ENCODE results near the gene MCC. TPM values are rescaled to one million over a fixed set of nuclear protein-coding genes. Genes with fewer than 3 reads are reported as not detected.
"Not testable (repeated sequence)": the region's sequence is repeated elsewhere in the genome, so short reads cannot be mapped to it uniquely, and the experiment has no call there.

The MCC gene
- total RNA-seq, 5 donors from 2014 or later (not counting 1 experiment from before 2014, with no cell fraction given), result 2.6 to 8.3 (median 6.3) TPM

- no peaks in the 10 kb centered on the region for H3K27me3 Mint-ChIP-seq
- H3K27ac ChIP-seq (ENCODE audit: low read length), result no peak overlapping the region
- H3K4me3 Mint-ChIP-seq, result no peak overlapping the region
- no peak overlapping the region for H3K4me3 ChIP-seq (ENCODE audit: control insufficient read depth in 1 of 2, extremely low read depth in 1 of 2, low read length in 1 of 2)
- ATAC-seq (replicated peaks in 1 of 4) (no peak), DNase-seq (no peak)
- H3K9me3 ChIP-seq, result no peaks in the 10 kb centered on the region
- no peaks in the 10 kb centered on the region for H3K4me1 Mint-ChIP-seq
- ChIA-PET CTCF (interaction anchor here in 1 of 2 donors (0.6 kb wide), 1 partner anchor 86 kb away, joined by 3 read pairs; no protein-coding TSS in a partner anchor), POLR2A (no interaction called here)
- 91% methylated on average over 5 of the region's 5 CpGs for WGBS (ENCODE audit: insufficient coverage)
- H3K36me3 Mint-ChIP-seq, result peaks cover 48% of the 10 kb centered on the region
- no peaks in the 10 kb centered on the region for H3K27me3 ChIP-seq (replicated peaks in 1 of 2; ENCODE audit: control insufficient read depth in 2 of 2, extremely low read depth in 1 of 2, insufficient read depth in 2 of 2, low read length in 1 of 2)
- H3K9me3 Mint-ChIP-seq, result peaks cover 0 to 6% (median 6%) of the 10 kb centered on the region in 3 donors
- H3K36me3 ChIP-seq (ENCODE audit: control insufficient read depth in 2 of 2, extremely low read depth in 1 of 2, insufficient read depth in 1 of 2, low read length in 1 of 2), result no peaks in the 10 kb centered on the region
- H3K27ac Mint-ChIP-seq, result no peak overlapping the region
- H3K4me1 ChIP-seq (ENCODE audit: control insufficient read depth in 1 of 2, extremely low read depth in 1 of 2, insufficient read depth in 2 of 2, low read length in 2 of 2), result no peaks in the 10 kb centered on the region
These were observed 406.2 kb downstream of the MCC start for GRCh38 chr5:113081881-113082546.

GRCh38 chr5:113081091-113081839 lies 407.0 kb downstream of the MCC start:
- Histone ChIP-seq H3K36me3 (ENCODE audit: control insufficient read depth in 2 of 2, extremely low read depth in 1 of 2, insufficient read depth in 1 of 2, low read length in 1 of 2) (no peaks in the 10 kb centered on the region), H3K4me3 (ENCODE audit: control insufficient read depth in 1 of 2, extremely low read depth in 1 of 2, low read length in 1 of 2) (no peak overlapping the region), H3K9me3 (no peaks in the 10 kb centered on the region), H3K4me1 (ENCODE audit: control insufficient read depth in 1 of 2, extremely low read depth in 1 of 2, insufficient read depth in 2 of 2, low read length in 2 of 2) (no peaks in the 10 kb centered on the region), H3K27me3 (replicated peaks in 1 of 2; ENCODE audit: control insufficient read depth in 2 of 2, extremely low read depth in 1 of 2, insufficient read depth in 2 of 2, low read length in 1 of 2) (no peaks in the 10 kb centered on the region), H3K27ac (ENCODE audit: low read length) (no peak overlapping the region)
- H3K27me3 Mint-ChIP-seq, result no peaks in the 10 kb centered on the region
- H3K4me3 Mint-ChIP-seq, result no peak overlapping the region
- H3K36me3 Mint-ChIP-seq, result peaks cover 55% of the 10 kb centered on the region
- ChIA-PET CTCF (interaction anchor here (0.6 to 0.7 kb wide), 3 partner anchors 8 to 280 kb away, joined by 3 to 8 read pairs (median 5); no protein-coding TSS in a partner anchor), POLR2A (interaction anchor here in 1 of 2 donors (0.7 kb wide), 1 partner anchor 95 kb away, joined by 7 read pairs; no protein-coding TSS in a partner anchor)
- peaks cover 0 to 11% (median 7%) of the 10 kb centered on the region in 3 donors for H3K9me3 Mint-ChIP-seq
- H3K4me1 Mint-ChIP-seq, result no peaks in the 10 kb centered on the region
- no CpG with 5 or more reads among the region's 4 CpGs for WGBS (ENCODE audit: insufficient coverage)
- ATAC-seq (replicated peaks in 1 of 4) (no peak), DNase-seq (no peak)
- H3K27ac Mint-ChIP-seq, result no peak overlapping the region

GRCh38 chr5:113076649-113077048 lies 411.6 kb downstream of the MCC start:
- POLR2A ChIA-PET; H3K4me3 Mint-ChIP-seq; H3K4me3 ChIP-seq (ENCODE audit: control insufficient read depth in 1 of 2, extremely low read depth in 1 of 2, low read length in 1 of 2); H3K27me3 Mint-ChIP-seq; H3K36me3 ChIP-seq (ENCODE audit: control insufficient read depth in 2 of 2, extremely low read depth in 1 of 2, insufficient read depth in 1 of 2, low read length in 1 of 2); H3K27me3 ChIP-seq (replicated peaks in 1 of 2; ENCODE audit: control insufficient read depth in 2 of 2, extremely low read depth in 1 of 2, insufficient read depth in 2 of 2, low read length in 1 of 2); H3K9me3 ChIP-seq; DNase-seq; H3K27ac ChIP-seq (ENCODE audit: low read length); ATAC-seq (replicated peaks in 1 of 4); H3K27ac Mint-ChIP-seq: not testable (repeated sequence)
- H3K9me3 Mint-ChIP-seq, result peaks cover 0 to 11% (median 7%) of the 10 kb centered on the region in 3 donors
- H3K36me3 Mint-ChIP-seq, result peaks cover 48% of the 10 kb centered on the region
- CTCF ChIA-PET, result interaction anchor here in 1 of 2 donors (0.6 kb wide), 1 partner anchor 282 kb away, joined by 3 read pairs; no protein-coding TSS in a partner anchor
- WGBS (ENCODE audit: insufficient coverage), result no CpG with 5 or more reads among the region's 2 CpGs
- H3K4me1 ChIP-seq (ENCODE audit: control insufficient read depth in 1 of 2, extremely low read depth in 1 of 2, insufficient read depth in 2 of 2, low read length in 2 of 2), result peaks cover 12 to 25% of the 10 kb centered on the region in 2 experiments
- H3K4me1 Mint-ChIP-seq, result peaks cover 26 to 30% (median 28%) of the 10 kb centered on the region in 3 donors

GRCh38 chr5:113075019-113075418 lies 413.2 kb downstream of the MCC start:
- no peaks in the 10 kb centered on the region for H3K9me3 ChIP-seq
- H3K4me3 ChIP-seq (ENCODE audit: control insufficient read depth in 1 of 2, extremely low read depth in 1 of 2, low read length in 1 of 2), result no peak overlapping the region
- CTCF ChIA-PET, result interaction anchor here in 1 of 2 donors (0.9 to 2.2 kb wide), 2 partner anchors 50 to 79 kb away, joined by 3 to 7 read pairs; no protein-coding TSS in a partner anchor
- Mint-ChIP-seq H3K27ac (no peak overlapping the region), H3K9me3 (peaks cover 0 to 11% (median 7%) of the 10 kb centered on the region in 3 donors), H3K36me3 (peaks cover 40% of the 10 kb centered on the region), H3K4me1 (peaks cover 26 to 30% (median 28%) of the 10 kb centered on the region in 3 donors), H3K27me3 (no peaks in the 10 kb centered on the region), H3K4me3 (no peak overlapping the region)
- peaks cover 12 to 25% of the 10 kb centered on the region in 2 experiments for H3K4me1 ChIP-seq (ENCODE audit: control insufficient read depth in 1 of 2, extremely low read depth in 1 of 2, insufficient read depth in 2 of 2, low read length in 2 of 2)
- no peak overlapping the region for H3K27ac ChIP-seq (ENCODE audit: low read length)
- no peaks in the 10 kb centered on the region for H3K36me3 ChIP-seq (ENCODE audit: control insufficient read depth in 2 of 2, extremely low read depth in 1 of 2, insufficient read depth in 1 of 2, low read length in 1 of 2)
- DNase-seq, result no peak
- WGBS (ENCODE audit: insufficient coverage), result 99% methylated on average over 14 of the region's 21 CpGs
- POLR2A ChIA-PET, result no interaction called here
- H3K27me3 ChIP-seq (replicated peaks in 1 of 2; ENCODE audit: control insufficient read depth in 2 of 2, extremely low read depth in 1 of 2, insufficient read depth in 2 of 2, low read length in 1 of 2), result no peaks in the 10 kb centered on the region
- no peak for ATAC-seq (replicated peaks in 1 of 4)

- H3K27me3 Mint-ChIP-seq; H3K36me3 ChIP-seq (ENCODE audit: control insufficient read depth in 2 of 2, extremely low read depth in 1 of 2, insufficient read depth in 1 of 2, low read length in 1 of 2); H3K27me3 ChIP-seq (replicated peaks in 1 of 2; ENCODE audit: control insufficient read depth in 2 of 2, extremely low read depth in 1 of 2, insufficient read depth in 2 of 2, low read length in 1 of 2); H3K4me3 ChIP-seq (ENCODE audit: control insufficient read depth in 1 of 2, extremely low read depth in 1 of 2, low read length in 1 of 2); H3K9me3 ChIP-seq; H3K27ac ChIP-seq (ENCODE audit: low read length): not testable (repeated sequence)
- peaks cover 12 to 25% of the 10 kb centered on the region in 2 experiments for H3K4me1 ChIP-seq (ENCODE audit: control insufficient read depth in 1 of 2, extremely low read depth in 1 of 2, insufficient read depth in 2 of 2, low read length in 2 of 2)
- ATAC-seq (replicated peaks in 1 of 4), result peak in 3 of 4 experiments; percentile 58 to 88 (median 62)
- Mint-ChIP-seq H3K36me3 (peaks cover 38% of the 10 kb centered on the region), H3K4me1 (peaks cover 26 to 30% (median 28%) of the 10 kb centered on the region in 3 donors), H3K4me3 (peak overlapping the region in 2 of 3 donors; percentile 57 to 62), H3K27ac (peak overlapping the region; percentile 84 to 86), H3K9me3 (peaks cover 0 to 11% (median 7%) of the 10 kb centered on the region in 3 donors)
- 47% methylated on average over 9 of the region's 11 CpGs for WGBS (ENCODE audit: insufficient coverage)
- ChIA-PET POLR2A (interaction anchor here in 1 of 2 donors (0.7 kb wide), 1 partner anchor 10 kb away, joined by 3 read pairs; no protein-coding TSS in a partner anchor), CTCF (interaction anchor here (0.6 to 2.2 kb wide), 5 partner anchors 20 to 694 kb away, joined by 3 to 7 read pairs (median 4); no protein-coding TSS in a partner anchor)
- DNase-seq, result peak; percentile 6 to 73 (median 44)
These were observed 414.6 kb downstream of the MCC start for GRCh38 chr5:113073629-113074034.

GRCh38 chr5:113071401-113071800 lies 416.9 kb downstream of the MCC start:
- Mint-ChIP-seq H3K27ac (peak overlapping the region in 1 of 2 donors; percentile 86), H3K9me3 (no peaks in the 10 kb centered on the region), H3K4me1 (peaks cover 28 to 31% (median 30%) of the 10 kb centered on the region in 3 donors), H3K4me3 (no peak overlapping the region), H3K36me3 (peaks cover 32% of the 10 kb centered on the region), H3K27me3 (no peaks in the 10 kb centered on the region)
- H3K9me3 ChIP-seq, result no peaks in the 10 kb centered on the region
- POLR2A ChIA-PET, result no interaction called here
- H3K27ac ChIP-seq (ENCODE audit: low read length), result no peak overlapping the region
- peaks cover 12 to 31% of the 10 kb centered on the region in 2 experiments for H3K4me1 ChIP-seq (ENCODE audit: control insufficient read depth in 1 of 2, extremely low read depth in 1 of 2, insufficient read depth in 2 of 2, low read length in 2 of 2)
- no peaks in the 10 kb centered on the region for H3K36me3 ChIP-seq (ENCODE audit: control insufficient read depth in 2 of 2, extremely low read depth in 1 of 2, insufficient read depth in 1 of 2, low read length in 1 of 2)
- H3K27me3 ChIP-seq (replicated peaks in 1 of 2; ENCODE audit: control insufficient read depth in 2 of 2, extremely low read depth in 1 of 2, insufficient read depth in 2 of 2, low read length in 1 of 2), result no peaks in the 10 kb centered on the region
- 79% methylated on average over 2 of the region's 3 CpGs for WGBS (ENCODE audit: insufficient coverage)
- CTCF ChIA-PET, result no interaction called here
- DNase-seq (no peak), ATAC-seq (replicated peaks in 1 of 4) (no peak)
- no peak overlapping the region for H3K4me3 ChIP-seq (ENCODE audit: control insufficient read depth in 1 of 2, extremely low read depth in 1 of 2, low read length in 1 of 2)
